ENCODE data around the gene ZC3H12A.

The ZC3H12A gene

GRCh38 chr1:37474046-37474696, at the start of gene ZC3H12A:
TSS of gene ZC3H12A (plus strand) at chr1:37474580. CDS start at chr1:37475497, 917 bp downstream.
- DNase-seq (ENCODE audit: low spot score) = peak; percentile 93

- DNase-seq (ENCODE audit: low spot score) = no peak
Observed at GRCh38 chr1:37425221-37425620, 49.2 kb upstream of the ZC3H12A start.

GRCh38 chr1:37429029-37429428, 45.4 kb upstream of the ZC3H12A start:
- DNase-seq (ENCODE audit: low spot score) = no peak

GRCh38 chr1:37430103-37430985, 44.0 kb upstream of the ZC3H12A start:
- no peak for DNase-seq (ENCODE audit: low spot score)

- no peak for DNase-seq (ENCODE audit: low spot score)
Observed at GRCh38 chr1:37432716-37433115, 41.7 kb upstream of the ZC3H12A start.

GRCh38 chr1:37433171-37433570, 41.2 kb upstream of the ZC3H12A start:
- no peak for DNase-seq (ENCODE audit: low spot score)

- peak; percentile 81 for DNase-seq (ENCODE audit: low spot score)
Observed at GRCh38 chr1:37434292-37435225, 39.8 kb upstream of the ZC3H12A start.

- DNase-seq (ENCODE audit: low spot score) = no peak
Observed at GRCh38 chr1:37437087-37437486, 37.3 kb upstream of the ZC3H12A start.

GRCh38 chr1:37438037-37438868, 36.1 kb upstream of the ZC3H12A start:
- no peak for DNase-seq (ENCODE audit: low spot score)

- DNase-seq (ENCODE audit: low spot score) = no peak
Observed at GRCh38 chr1:37438869-37439343, 35.5 kb upstream of the ZC3H12A start.

GRCh38 chr1:37439349-37439995, 34.9 kb upstream of the ZC3H12A start:
- no peak for DNase-seq (ENCODE audit: low spot score)

- DNase-seq (ENCODE audit: low spot score) = no peak
Observed at GRCh38 chr1:37441490-37441889, 32.9 kb upstream of the ZC3H12A start.

- DNase-seq (ENCODE audit: low spot score) = no peak
Observed at GRCh38 chr1:37442139-37442538, 32.2 kb upstream of the ZC3H12A start.

GRCh38 chr1:37442644-37443043, 31.7 kb upstream of the ZC3H12A start:
- DNase-seq (ENCODE audit: low spot score) = no peak

GRCh38 chr1:37446874-37447273, 27.5 kb upstream of the ZC3H12A start:
- DNase-seq (ENCODE audit: low spot score) = no peak

- no peak for DNase-seq (ENCODE audit: low spot score)
Observed at GRCh38 chr1:37448185-37448584, 26.2 kb upstream of the ZC3H12A start.

GRCh38 chr1:37448691-37449417, 25.5 kb upstream of the ZC3H12A start:
- DNase-seq (ENCODE audit: low spot score) = no peak

GRCh38 chr1:37449936-37450335, 24.4 kb upstream of the ZC3H12A start:
- no peak for DNase-seq (ENCODE audit: low spot score)

GRCh38 chr1:37452416-37452815, 22.0 kb upstream of the ZC3H12A start:
- no peak for DNase-seq (ENCODE audit: low spot score)

- DNase-seq (ENCODE audit: low spot score) = no peak
Observed at GRCh38 chr1:37453647-37454046, 20.7 kb upstream of the ZC3H12A start.
